ENCODE data around the gene FADS2. TPM values are rescaled to one million over a fixed set of nuclear protein-coding genes. Genes with fewer than 3 reads are reported as not detected.

The FADS2 gene
- total and polyA plus RNA-seq, 9 of the 15 experiments (the other 6 are each of a cell fraction or from before 2014, with no cell fraction given), result 2.9 to 42.8 (median 16.2) TPM

DNA sequence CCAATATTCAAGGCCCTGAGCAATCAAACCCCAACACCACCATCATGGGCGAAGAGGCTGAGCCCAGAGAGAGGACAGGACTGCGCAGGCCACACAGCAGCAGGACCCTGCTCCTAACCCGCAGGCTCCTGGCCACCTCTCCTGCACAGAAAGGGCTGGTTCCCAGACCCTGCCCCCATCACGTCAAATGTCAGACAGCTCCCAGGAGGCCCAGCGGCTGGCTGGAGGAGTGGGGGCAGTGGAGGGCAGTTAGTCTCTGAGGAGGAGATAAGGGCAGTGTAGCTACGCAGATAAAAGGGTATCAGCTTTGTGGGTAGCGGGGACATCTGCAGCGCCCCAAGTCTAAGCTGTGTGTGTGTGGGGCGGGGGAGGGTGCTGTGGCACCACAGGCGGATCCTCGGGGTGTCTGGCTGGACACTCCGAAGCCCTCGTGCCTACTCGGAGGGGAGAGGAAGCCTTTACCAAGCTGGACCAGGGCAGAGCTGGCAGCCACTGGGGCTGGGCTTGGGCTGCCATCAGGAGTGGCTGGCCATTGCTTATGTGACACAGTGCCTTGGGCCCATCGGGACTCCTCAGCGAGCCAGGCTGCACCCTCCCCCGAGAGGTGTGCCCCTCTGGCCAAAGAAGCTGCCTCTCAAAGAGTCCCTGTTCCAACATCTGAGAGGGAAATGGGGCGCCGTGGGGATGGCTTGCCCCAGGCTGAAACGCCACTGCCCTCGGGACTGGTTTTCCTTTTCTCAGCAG, 41.8 kb downstream of the FADS2 start (continued):
- no peak for TF ChIP-seq ETS1 (conservative IDR thresholded peaks at IDR 0.05; ENCODE audit: control insufficient read depth, low read depth, low read length)
- peak; percentile 71 for TF ChIP-seq ZNF143 (CRISPR knock-in tag; IDR thresholded peaks at IDR 0.05)
- no peak for TF ChIP-seq ZNF695 (CRISPR knock-in tag; IDR thresholded peaks at IDR 0.05)
- peak; percentile 88 for TF ChIP-seq PML (IDR thresholded peaks at IDR 0.05; ENCODE audit: low read length)
- peak; percentile 6; the same call in 1 of the 2 replicates for TF ChIP-seq ZNF785 (CRISPR knock-in tag; IDR thresholded peaks at IDR 0.05)
- TF ChIP-seq ELK3 (CRISPR knock-in tag; IDR thresholded peaks at IDR 0.05), result no peak
- TF ChIP-seq EP300 (IDR thresholded peaks at IDR 0.05; ENCODE audit: low read length), result peak; percentile 97
- peak; percentile 93 for TF ChIP-seq HMGN3 (IDR thresholded peaks at IDR 0.05; ENCODE audit: borderline replicate concordance, extremely low read depth, insufficient read length, low read depth, low read length)
- TF ChIP-seq ZNF77 (CRISPR knock-in tag; IDR thresholded peaks at IDR 0.05), result no peak
- TF ChIP-seq ATF4 (CRISPR knock-in tag; IDR thresholded peaks at IDR 0.05), result peak; percentile 68
- TF ChIP-seq ATF1 (CRISPR knock-in tag; IDR thresholded peaks at IDR 0.05), result no peak
- TF ChIP-seq ATF1 (tag; IDR thresholded peaks at IDR 0.05), result peak; percentile 74
- peak; percentile 88 to 91; a peak in 3 of 4 replicates for TF ChIP-seq TBL1XR1 (IDR thresholded peaks at IDR 0.05; ENCODE audit: low read length in 2 of 2)
- no peak for TF ChIP-seq STAT6 (CRISPR knock-in tag; IDR thresholded peaks at IDR 0.05)
- peak; percentile 79 for TF ChIP-seq ZKSCAN8 (CRISPR knock-in tag; IDR thresholded peaks at IDR 0.05)
- no peak for TF ChIP-seq ZKSCAN3 (CRISPR knock-in tag; IDR thresholded peaks at IDR 0.05)
- TF ChIP-seq FOXJ2 (tag; IDR thresholded peaks at IDR 0.05), result no peak
- peak; percentile 73 for TF ChIP-seq EGR1 (conservative IDR thresholded peaks at IDR 0.05)
- TF ChIP-seq XRCC3 (IDR thresholded peaks at IDR 0.05), result no peak
- no peak; a peak in 1 of 4 replicates for TF ChIP-seq FOXK2 (conservative IDR thresholded peaks at IDR 0.05 in 1 of 2, IDR thresholded peaks at IDR 0.05 in 1 of 2; ENCODE audit: low read depth in 2 of 2)
- TF ChIP-seq MTA2 (IDR thresholded peaks at IDR 0.05; ENCODE audit: low read depth), result peak; percentile 86
- no peak for TF ChIP-seq PTRF (tag; IDR thresholded peaks at IDR 0.05)
